HG03064 (cell line): ENCODE measurements around the gene SLC5A3.

Experiments
- ATAC-seq: cut with Tn5 transposase; IDR thresholded peaks from one replicate; pipeline ENCODE4 v1.9.1; 2021; ENCODE audit warnings: low read depth; ENCODE audit not compliant: unreplicated experiment

The SLC5A3 gene

GRCh38 chr21:34073032-34073748 is at the start of gene SLC5A3, which contains the start of gene MRPS6:
SLC5A3 (plus strand) TSS chr21:34073578; CDS start chr21:34095199, 21,621 bp downstream.
MRPS6 (plus strand) TSS chr21:34073578; CDS start chr21:34073701, 123 bp downstream.
- ATAC-seq = peak; percentile 69

GRCh38 chr21:34023691-34024373 is 49.5 kb upstream of the SLC5A3 start:
- no peak for ATAC-seq

DNA sequence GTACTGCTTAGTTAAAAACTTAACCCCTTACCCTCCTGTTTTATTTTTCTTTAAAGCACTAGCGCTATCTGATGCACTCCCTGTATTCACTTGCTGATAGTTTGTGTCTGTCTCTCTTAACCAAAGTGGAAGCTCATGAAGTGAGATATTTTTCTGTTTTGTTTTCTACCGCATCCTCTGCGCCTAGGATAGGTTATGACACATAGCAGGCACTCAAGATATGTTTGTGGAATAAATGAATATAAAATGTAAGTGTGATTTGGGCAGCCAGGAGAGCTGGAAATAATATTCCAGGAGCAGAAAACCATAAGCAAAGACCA is 49.0 kb upstream of the SLC5A3 start:
- no peak for ATAC-seq

DNA sequence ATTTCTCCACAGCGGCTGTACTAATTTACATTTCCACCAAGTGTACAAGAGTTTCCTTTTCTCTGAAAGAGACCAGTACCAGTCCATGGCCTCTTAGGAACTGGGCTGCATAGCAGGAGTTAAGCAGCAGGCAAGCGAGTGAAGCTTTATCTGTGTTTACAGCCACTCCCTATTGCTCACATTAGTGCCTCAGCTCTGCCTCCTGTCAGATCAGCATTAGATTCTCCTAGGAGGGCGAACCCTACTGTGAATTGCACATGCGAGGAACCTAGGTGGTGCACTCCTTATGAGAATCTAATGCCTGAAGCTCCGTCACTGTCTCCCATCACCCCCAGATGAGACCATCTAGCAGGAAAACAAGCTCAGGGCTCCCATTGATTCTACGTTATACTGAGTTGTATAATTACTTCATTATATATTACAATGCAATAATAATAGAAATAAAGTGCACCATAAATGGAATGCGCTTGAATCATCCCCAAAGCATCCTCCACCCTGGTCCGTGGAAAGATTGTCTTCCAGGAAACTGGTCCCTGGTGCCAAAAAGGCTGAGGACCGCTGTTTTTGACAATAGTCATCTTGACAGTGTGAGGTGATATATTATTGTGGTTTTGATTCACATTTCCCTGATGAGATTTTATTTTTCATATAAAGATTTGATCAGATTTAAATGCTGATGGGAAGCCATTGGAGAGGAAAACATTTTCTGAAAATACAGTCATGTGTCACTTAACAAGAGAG is 45.5 kb upstream of the SLC5A3 start:
- no peak for ATAC-seq

DNA sequence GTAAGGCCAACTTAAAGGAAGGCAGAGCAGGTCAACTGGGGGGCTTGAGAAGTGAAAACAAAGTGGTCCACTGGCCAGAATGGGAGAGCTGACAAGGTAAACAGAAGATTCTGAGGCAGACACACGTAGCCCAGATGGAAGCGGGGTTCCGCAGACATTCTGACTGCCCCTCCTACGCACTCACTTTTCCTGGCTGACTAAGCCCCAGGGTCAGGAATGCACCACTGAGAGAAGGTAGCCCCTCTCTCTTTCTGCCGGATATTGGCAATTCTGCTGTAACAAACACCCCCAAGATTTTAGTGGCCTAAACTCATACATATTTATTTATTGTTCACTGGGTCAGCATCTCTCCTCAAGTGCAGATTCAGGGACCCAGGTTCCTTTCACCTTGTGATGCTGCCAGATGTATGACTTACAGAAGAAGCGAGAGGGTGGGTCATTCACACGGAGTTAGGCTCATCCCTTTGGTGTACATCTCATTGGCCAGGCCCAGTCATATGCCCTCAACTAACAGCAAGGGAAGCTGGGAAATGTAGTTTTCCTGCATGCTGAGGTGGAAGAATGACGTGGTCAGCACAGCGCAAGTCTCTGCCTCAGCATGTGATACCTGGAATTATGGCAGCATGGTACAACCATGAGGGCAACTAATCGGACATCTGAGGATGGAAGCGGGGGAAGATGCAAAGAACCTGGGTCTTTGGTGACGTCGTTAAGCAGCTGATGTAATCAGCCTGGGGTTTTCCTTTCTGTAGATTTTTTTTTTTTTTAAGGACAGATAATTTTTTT is 43.4 kb upstream of the SLC5A3 start:
- ATAC-seq = no peak

DNA sequence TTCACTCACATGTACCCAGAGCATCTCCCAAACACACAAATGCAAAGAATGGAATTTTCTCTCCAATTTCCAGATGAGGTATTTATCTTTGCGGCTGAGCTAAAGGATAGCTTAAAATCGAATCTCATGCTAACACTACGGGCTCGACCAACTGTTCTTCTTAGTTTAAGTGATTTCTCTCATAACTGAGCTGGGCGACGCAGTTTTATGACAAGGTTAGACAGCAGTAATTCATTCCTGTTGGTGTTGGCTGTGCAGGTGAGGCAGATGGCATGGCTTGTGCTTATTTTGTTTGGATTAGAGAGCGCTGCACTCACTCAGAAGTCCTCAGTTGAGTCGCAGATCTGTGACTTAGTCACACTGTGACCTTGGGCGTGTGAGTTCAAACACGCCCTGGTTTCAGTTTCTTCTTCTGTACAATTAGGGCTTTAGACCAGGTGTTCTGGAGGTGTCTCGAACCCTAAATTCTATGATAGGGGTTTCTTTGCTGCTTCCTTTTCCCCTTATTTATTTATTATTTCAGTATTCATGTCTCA is 41.5 kb upstream of the SLC5A3 start:
- no peak for ATAC-seq

DNA sequence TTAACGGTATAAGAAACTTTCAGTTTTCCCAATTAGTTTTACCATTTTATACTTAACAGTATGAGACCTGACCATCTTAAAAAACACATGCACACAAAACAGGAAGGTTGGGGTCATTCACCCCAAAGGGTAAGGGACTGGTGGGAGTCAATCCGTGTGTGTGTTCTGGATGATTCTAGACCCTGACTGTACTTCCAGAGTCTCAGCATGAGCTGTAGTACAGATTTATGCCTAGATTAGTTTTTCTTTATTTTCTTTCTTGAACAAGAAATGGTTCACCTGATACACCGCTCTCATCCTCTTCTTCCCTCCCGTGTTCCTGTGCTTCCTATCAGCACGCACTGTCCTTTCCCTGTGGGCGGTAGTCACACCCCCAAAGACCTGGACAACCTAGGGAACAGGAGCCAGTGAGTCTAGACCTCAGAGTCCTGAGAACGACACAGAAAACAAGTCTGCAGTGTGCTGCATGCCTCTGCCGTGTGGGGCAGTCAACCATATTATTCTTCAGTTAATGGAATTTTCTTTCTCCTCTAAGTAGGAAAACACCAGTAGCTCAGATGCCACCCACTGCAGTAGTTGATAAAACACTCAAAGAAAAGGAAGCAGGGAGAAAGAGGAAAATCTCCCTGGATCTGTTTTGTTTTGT is 38.9 kb upstream of the SLC5A3 start:
- no peak for ATAC-seq

DNA sequence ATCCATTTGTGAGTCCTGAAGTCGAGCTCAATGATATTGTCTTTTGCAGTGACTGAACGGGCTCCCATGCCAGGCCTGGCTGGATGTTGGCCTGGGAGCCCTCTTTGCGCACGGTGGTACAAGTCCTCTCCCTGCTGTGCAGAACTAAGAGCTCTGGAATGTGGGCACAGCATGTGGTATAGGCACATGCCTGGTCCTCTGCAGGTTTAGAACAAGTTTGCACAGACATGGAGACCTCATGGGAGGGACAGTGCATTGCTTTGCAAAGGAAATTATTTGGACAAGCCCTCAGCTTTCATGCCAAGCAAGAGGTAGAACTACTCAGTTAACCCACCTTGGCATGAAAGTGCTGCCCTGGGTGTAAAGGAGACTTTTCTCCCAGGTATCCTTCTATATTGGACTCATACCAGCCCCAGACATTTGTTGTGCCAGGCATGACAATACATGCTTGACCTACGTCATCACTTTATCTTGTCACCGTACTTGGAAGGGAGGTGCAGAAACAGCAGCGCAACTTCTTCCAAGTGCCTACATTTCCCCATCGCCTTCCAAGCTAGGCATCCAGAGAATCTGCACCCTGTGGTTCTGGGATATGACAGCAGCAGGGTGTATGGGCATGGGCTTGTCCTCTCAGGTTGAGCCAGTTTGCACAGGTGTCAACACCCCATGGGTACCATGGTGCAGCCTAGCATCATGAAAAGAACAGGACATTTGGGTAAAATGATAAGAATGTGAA is 37.6 kb upstream of the SLC5A3 start:
- ATAC-seq = no peak

DNA sequence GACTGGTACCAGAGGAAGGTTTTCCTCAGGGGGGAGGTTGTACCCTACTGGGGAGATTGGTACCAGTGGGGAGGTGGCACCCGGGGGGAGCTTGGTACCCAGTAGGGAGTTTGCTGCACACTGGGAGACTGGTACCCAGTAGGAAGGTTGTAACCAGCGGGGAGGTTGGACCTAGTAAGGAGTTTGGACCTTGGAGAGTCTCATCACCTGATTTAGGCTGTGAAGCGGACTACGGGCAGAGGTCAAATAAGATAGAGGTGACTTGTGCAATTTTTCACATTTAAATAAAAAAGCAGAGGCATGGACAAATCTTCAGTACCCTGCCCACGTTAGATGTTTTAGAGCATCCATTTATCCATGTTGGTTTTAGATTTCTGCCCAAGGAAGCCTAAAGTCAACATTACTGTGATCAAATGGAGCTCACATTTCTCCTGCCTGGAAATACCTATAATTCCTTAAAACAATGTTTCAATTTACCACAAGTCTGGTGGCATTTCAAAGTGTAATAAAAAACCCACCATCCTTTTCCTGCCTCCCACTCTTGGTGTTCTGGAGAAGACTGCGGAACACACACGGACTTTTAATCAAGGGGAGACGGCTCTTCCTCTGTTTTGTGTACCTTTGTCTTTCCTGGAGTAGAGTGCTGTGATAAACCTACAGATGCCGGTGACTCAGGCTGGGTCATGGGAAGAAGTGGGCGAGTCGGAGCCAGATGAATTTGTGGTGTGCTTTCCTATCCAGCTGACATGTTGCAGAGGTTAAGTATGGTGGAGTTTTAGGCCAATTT is 36.2 kb upstream of the SLC5A3 start:
- ATAC-seq = no peak

- ATAC-seq = no peak
These were observed 33.5 kb upstream of the SLC5A3 start for GRCh38 chr21:34039678-34040382.

GRCh38 chr21:34042735-34043134 is 30.6 kb upstream of the SLC5A3 start:
- no peak for ATAC-seq

- ATAC-seq = no peak
These were observed 30.0 kb upstream of the SLC5A3 start for GRCh38 chr21:34043333-34043732.

DNA sequence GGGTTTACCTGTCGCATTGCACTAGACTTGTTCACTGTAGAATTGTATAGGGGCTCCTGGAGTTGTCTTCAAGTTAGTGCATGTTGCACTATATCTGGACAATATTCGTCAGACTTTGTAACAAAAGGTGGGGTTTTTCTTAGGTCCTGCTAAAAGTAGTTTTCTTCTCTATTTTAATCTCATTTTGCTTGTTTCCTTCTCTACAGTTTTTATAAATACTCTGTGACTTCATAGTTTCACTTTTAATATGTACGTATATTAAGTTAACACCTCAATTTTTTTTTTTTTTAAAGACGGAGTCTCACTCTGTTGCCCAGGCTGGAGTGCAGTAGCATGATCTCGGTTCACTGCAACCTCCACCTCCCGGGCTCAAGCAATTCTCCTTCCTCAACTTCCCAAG is 26.5 kb upstream of the SLC5A3 start:
- no peak for ATAC-seq

DNA sequence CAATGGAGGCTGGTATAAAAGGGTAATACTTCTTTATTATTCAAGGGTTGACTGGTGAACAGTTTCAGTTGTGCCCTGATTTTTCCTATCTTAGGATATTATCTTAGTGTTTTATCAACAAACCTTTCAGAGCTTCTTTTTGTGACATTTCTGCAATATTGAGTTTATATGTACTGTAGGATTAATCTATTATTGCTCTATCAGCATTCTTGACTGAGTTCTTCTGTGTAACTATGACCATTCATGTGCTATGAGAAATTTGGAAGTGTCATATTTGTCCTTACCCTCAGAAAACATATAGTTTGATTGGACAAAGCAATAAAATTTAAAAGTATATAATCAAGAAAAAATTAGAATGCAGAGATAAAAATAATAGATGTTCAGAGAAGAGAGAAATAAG is 25.5 kb upstream of the SLC5A3 start:
- no peak for ATAC-seq

DNA sequence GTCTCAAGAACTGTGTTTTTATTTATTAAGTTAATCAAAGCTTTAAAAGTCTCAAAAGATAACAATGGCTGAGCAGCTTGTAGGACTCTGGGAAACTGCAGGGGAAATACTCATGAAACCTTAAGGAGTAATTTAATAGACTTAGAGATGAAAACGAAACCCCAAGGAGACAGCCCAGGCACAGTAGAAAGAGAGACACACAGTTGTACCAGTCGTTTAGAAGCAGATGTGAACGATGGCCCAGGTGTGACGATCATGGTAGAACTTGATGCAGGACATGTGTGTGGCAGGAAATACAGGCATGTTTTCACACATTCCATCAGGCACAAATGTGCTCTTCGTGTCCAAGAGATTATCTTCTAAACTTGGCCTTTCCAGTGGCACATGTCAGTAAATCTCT is 21.2 kb upstream of the SLC5A3 start:
- no peak for ATAC-seq

DNA sequence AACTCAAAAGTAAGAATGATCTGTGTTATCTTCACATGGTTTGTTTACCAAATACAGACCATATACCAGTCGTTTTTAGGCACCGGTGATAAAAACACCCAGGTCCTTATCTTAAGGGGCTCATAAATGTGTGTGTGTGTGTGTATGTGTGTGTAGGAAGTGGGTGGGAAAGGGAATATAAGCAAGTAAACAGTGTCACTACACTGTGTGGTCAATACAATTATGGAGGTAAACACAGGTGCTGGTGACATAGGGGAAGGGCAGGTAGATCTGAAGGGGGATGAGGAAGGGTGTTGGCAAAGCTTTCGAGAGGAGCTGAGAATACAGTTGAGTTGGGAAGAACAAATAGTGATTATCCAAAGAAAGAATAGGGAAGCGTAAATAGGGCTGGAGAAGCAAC is 19.1 kb upstream of the SLC5A3 start:
- ATAC-seq = no peak

GRCh38 chr21:34055615-34056014 is 17.8 kb upstream of the SLC5A3 start:
- ATAC-seq = no peak

- no peak for ATAC-seq
These were observed 11.4 kb upstream of the SLC5A3 start for GRCh38 chr21:34061983-34062382.
